GM12878 (cell line): ENCODE data around the gene CBY3. TPM values are rescaled to one million over a fixed set of nuclear protein-coding genes. Genes with fewer than 3 reads are reported as not detected.
A peak's percentile ranks its signal among the peaks of the same experiment; 100 is the strongest.
"Not testable (repeated sequence)": the region's sequence is repeated elsewhere in the genome, so short reads cannot be mapped to it uniquely, and the experiment has no call there.

ENCODE experiments used
- ATAC-seq: fragments of 200-7000 bp; cut with Tn5 transposase; 3 replicates; pipeline ENCODE4 v1.9.1; 2020; ENCODE audit warnings: mild to moderate bottlenecking, moderate library complexity
- BruUV-seq: library from RNA; stranded (reverse); fragments of 400-500 nt; replicated peaks from 2 replicates; lab custom pipeline; 2021; lab: Mats Ljungman, UMichigan
- CTCF ChIA-PET: fragments of 300-600 bp; sonication (Branson Sonifier 250); formaldehyde crosslinking; extraction: SDS; loops from one replicate; lab custom pipeline; 2021; ENCODE audit warnings: inconsistent platforms; lab: Yijun Ruan, JAX
- POLR2A ChIA-PET: fragments of 350-600 bp; formaldehyde crosslinking; extraction: SDS; loops from one replicate; lab custom pipeline; 2021; ENCODE audit warnings: inconsistent platforms; lab: Charles Lee
- RAD21 ChIA-PET: fragments of 300-600 bp; sonication (Branson Sonifier 250); formaldehyde crosslinking; loops from one replicate; lab custom pipeline; 2023; ENCODE audit warnings: antibody characterized with exemption; ENCODE audit not compliant: unreplicated experiment; lab: Charles Lee
- SMC1A ChIA-PET: fragments of 300-600 bp; sonication (Branson Sonifier 250); formaldehyde crosslinking; loops from one replicate; lab custom pipeline; 2023; ENCODE audit not compliant: unreplicated experiment, uncharacterized antibody; lab: Charles Lee
- DNase-seq: peaks from one replicate; pipeline ENCODE4 v3.0.0-alpha.2; 2011; ENCODE audit warnings: low read depth, low spot score
- FAIRE-seq: peaks from 3 replicates; lab custom pipeline; 2011; peaks lifted over from hg19 to GRCh38; lab: Jason Lieb, UNC
- H2AFZ ChIP-seq: 2 replicates; pipeline ENCODE4 v1.6.0; 2011; ENCODE audit warnings: low read depth, low read length, control low read depth; ENCODE audit not compliant: control insufficient read depth
- H3K27ac ChIP-seq: 2 replicates; pipeline ENCODE4 v1.5.1; 2011; ENCODE audit warnings: control low read depth; ENCODE audit not compliant: control insufficient read depth, insufficient read depth
- H3K27me3 ChIP-seq, 2 experiments: replicated peaks in 1 of 2; 2 replicates each; pipeline versions ENCODE4 v1.6.0 to v1.6.1; 2011; ENCODE audit warnings: low read length in 1 of 2; ENCODE audit not compliant: control insufficient read depth in 2 of 2, insufficient read depth in 2 of 2
- H3K36me3 ChIP-seq, 2 experiments: 2 replicates each; pipeline ENCODE4 v1.5.1; 2011; ENCODE audit warnings: low read length in 1 of 2; ENCODE audit not compliant: control insufficient read depth in 2 of 2, insufficient read depth in 2 of 2
- H3K4me1 ChIP-seq: 2 replicates; pipeline ENCODE4 v1.6.1; 2011; ENCODE audit warnings: mild to moderate bottlenecking, low read length, moderate library complexity, mixed read lengths; ENCODE audit not compliant: control insufficient read depth, insufficient read depth
- H3K4me2 ChIP-seq: 2 replicates; pipeline ENCODE4 v1.6.0; 2011; ENCODE audit warnings: control low read depth; ENCODE audit not compliant: control insufficient read depth, insufficient read depth
- H3K4me3 ChIP-seq: fragments of 200-600 bp; sonication (generic); 2 replicates; pipeline ENCODE4 v1.5.1; 2016
- H3K79me2 ChIP-seq: 2 replicates; pipeline ENCODE4 v1.6.0; 2011; ENCODE audit warnings: low read length; ENCODE audit not compliant: control insufficient read depth, insufficient read depth
- H3K9ac ChIP-seq: 2 replicates; pipeline ENCODE4 v1.8.0; 2011; ENCODE audit warnings: low read length, control low read depth, mixed read lengths; ENCODE audit not compliant: control insufficient read depth, insufficient read depth
- H3K9me3 ChIP-seq: replicated peaks from 3 replicates; pipeline ENCODE4 v1.5.1; 2011; ENCODE audit warnings: mild to moderate bottlenecking, low read length; ENCODE audit not compliant: control insufficient read depth, insufficient read depth
- H4K20me1 ChIP-seq: 2 replicates; pipeline ENCODE4 v1.6.0; 2011; ENCODE audit not compliant: control insufficient read depth, insufficient read depth
- CTCF ChIP-seq, 3 experiments: IDR thresholded peaks in 2 of 3; conservative IDR thresholded peaks in 1 of 3; 2 replicates each; pipeline ENCODE4 v1.5.1; 2011; ENCODE audit warnings: low read depth in 3 of 3, low read length in 3 of 3, mild to moderate bottlenecking in 3 of 3, control low read depth in 2 of 3, moderate library complexity in 2 of 3, inconsistent platforms in 1 of 3, mixed read lengths in 1 of 3; ENCODE audit not compliant: control insufficient read depth in 2 of 3, insufficient read depth in 1 of 3; ENCODE audit errors: extremely low read depth in 1 of 3
- DPF2 ChIP-seq: fragments of 450-650 bp; IDR thresholded peaks from 2 replicates; pipeline ENCODE4 v1.6.1; 2017; ENCODE audit warnings: mild to moderate bottlenecking
- NBN ChIP-seq: fragments of 450-650 bp; IDR thresholded peaks from 2 replicates; pipeline ENCODE4 v1.6.1; 2016
- NR2F1 ChIP-seq: fragments of 450-650 bp; conservative IDR thresholded peaks from 2 replicates; pipeline ENCODE4 v1.6.1; 2017; ENCODE audit warnings: mild to moderate bottlenecking
- POU2F2 ChIP-seq: IDR thresholded peaks from 3 replicates; pipeline ENCODE4 v1.6.1; 2011; ENCODE audit warnings: low read depth, mild to moderate bottlenecking, low read length, borderline replicate concordance
- RAD21 ChIP-seq: IDR thresholded peaks from 2 replicates; pipeline ENCODE4 v1.6.1; 2011; ENCODE audit warnings: mild to moderate bottlenecking, low read depth, low read length, moderate library complexity; ENCODE audit not compliant: insufficient read depth
- SMARCA5 ChIP-seq: fragments of 450-650 bp; IDR thresholded peaks from 2 replicates; pipeline ENCODE4 v1.6.1; 2017; ENCODE audit warnings: mild to moderate bottlenecking
- YY1 ChIP-seq: IDR thresholded peaks from 2 replicates; pipeline ENCODE4 v1.6.1; 2011; ENCODE audit warnings: low read depth, mild to moderate bottlenecking, low read length
- ZNF24 ChIP-seq: fragments of 450-650 bp; IDR thresholded peaks from 2 replicates; pipeline ENCODE4 v1.6.1; 2017; ENCODE audit warnings: antibody characterized with exemption, mild to moderate bottlenecking
- WGBS: methylation state at CpG from one replicate; pipeline ENCODE4 v1.1.6; 2016; ENCODE audit warnings: low lambda C conversion rate; ENCODE audit not compliant: insufficient replicate concordance, insufficient coverage; ENCODE audit errors: missing lambda C conversion rate; 5-methylcytosine and 5-hydroxymethylcytosine counted together
- in situ Hi-C: fragments of 300-500 bp; cut with MboI; formaldehyde crosslinking; loops from 9 replicates; pipeline ENCODE4 v1.14.3; 2018; ENCODE audit warnings: mixed read lengths
- intact Hi-C: fragments of 100-400 bp; cut with micrococcal nuclease; formaldehyde crosslinking; loops from one replicate; pipeline ENCODE4 v1.14.2; 2022; ENCODE audit not compliant: unreplicated experiment
- polyA plus RNA-seq, 11 experiments: library from polyadenylated mRNA; depleted of rRNA in 4 of 11; unstranded in 6 of 11; stranded (reverse) in 5 of 11; fragments of >200 nt; fragmentation: Nextera tagmentation in 4 of 11; fragmentation: Illumina TruSeq in 1 of 11; extraction: Ambion mirVana in 4 of 11; extraction: Trizol in 1 of 11; gene quantifications; 1 replicate in 1 of 11; 2 replicates in 10 of 11; pipeline versions ENCODE4 v1.2.1 to v1.2.3, GENCODE V29; 2011 to 2016; ENCODE audit warnings: inconsistent platforms in 2 of 11, missing spikeins in 2 of 11, low read depth in 1 of 11
- total RNA-seq, 4 experiments: library from RNA; depleted of rRNA in 3 of 4; stranded (reverse); fragments of >200 nt in 3 of 4; fragmentation: Illumina TruSeq in 1 of 4; extraction: Trizol in 1 of 4; gene quantifications; 2 replicates each; pipeline versions ENCODE4 v1.2.1 to v1.2.3, GENCODE V29; 2013 to 2021

CBY3 gene
- total and polyA plus RNA-seq, 10 of the 15 experiments (the other 5 are each of a cell fraction or from before 2014, with no cell fraction given), result 0.10 to 1.2 (median 0.47) TPM; not detected in 5

DNA sequence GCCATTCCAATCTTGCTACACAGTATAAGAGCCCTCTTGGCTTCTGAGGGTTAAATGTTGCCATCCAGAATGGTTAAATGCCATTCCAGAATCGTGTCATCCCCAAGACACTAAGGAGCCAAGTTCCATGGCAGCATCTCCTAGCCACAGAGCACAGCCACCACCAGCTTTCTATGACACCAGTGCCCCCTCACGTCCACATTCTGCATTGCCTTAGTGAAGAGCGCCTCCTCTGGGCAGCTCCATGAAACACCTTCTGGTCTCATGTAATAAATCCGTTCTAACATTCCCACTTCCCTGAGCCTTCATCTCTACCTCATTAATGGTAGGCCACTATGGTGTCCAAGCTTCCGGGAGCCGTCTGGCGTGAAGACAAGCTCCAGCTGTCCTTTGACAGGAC, 12.4 kb downstream of the CBY3 start:
- SMC1A ChIA-PET, result interaction anchor here (1.0 kb wide), 1 partner anchor 30 kb away, joined by 3 read pairs; no protein-coding TSS in a partner anchor
- RAD21 ChIA-PET, result interaction anchor here (1.1 kb wide), 1 partner anchor 45 kb away, joined by 4 read pairs; the partner anchor contains the start of gene HNRNPH1
- Histone ChIP-seq H3K9me3 (no peaks in the 10 kb centered on the region), H3K27ac (no peak overlapping the region), H4K20me1 (no peaks in the 10 kb centered on the region), H3K27me3 (no peaks in the 10 kb centered on the region), H3K4me1 (no peaks in the 10 kb centered on the region), H3K36me3 (peaks cover 0 to 2% of the 10 kb centered on the region in 2 experiments; a peak in 2 of 4 replicates), H3K4me2 (no peak overlapping the region), H3K4me3 (no peak overlapping the region), H3K9ac (no peak overlapping the region), H3K79me2 (no peaks in the 10 kb centered on the region), H2AFZ (no peak overlapping the region)
- POLR2A ChIA-PET, result interaction anchor here (0.6 kb wide), 1 partner anchor 9 kb away, joined by 7 read pairs; no protein-coding TSS in a partner anchor
- CTCF ChIA-PET, result interaction anchor here (0.8 to 2.0 kb wide), 3 partner anchors 9 to 75 kb away, joined by 3 to 6 read pairs (median 4); no protein-coding TSS in a partner anchor
- ATAC-seq (peak; percentile 90), DNase-seq (no peak), FAIRE-seq (peak; percentile 77)
- intact Hi-C loops, result no loop called here
- peak; percentile 28; the same call in 1 of the 3 replicates for TF ChIP-seq POU2F2
- peak; percentile 68 for TF ChIP-seq RAD21
- 0 out of 2 replicates have a peak, but pooled peaks have one; percentile 22 for TF ChIP-seq YY1
- 0 out of 2 replicates have a peak, but pooled peaks have one; percentile 44 for TF ChIP-seq SMARCA5
- no peak for TF ChIP-seq ZNF24
- peak; percentile 80 to 86 (median 82) for TF ChIP-seq CTCF (IDR thresholded peaks at IDR 0.05 in 2 of 3, conservative IDR thresholded peaks at IDR 0.05 in 1 of 3; ENCODE audit: control insufficient read depth in 2 of 3, extremely low read depth in 1 of 3, insufficient read depth in 1 of 3, low read depth in 3 of 3, low read length in 3 of 3)
- no peak for TF ChIP-seq NBN
- TF ChIP-seq NR2F1, result no peak
- no peak for TF ChIP-seq DPF2
- in situ Hi-C loops, result no loop called here
- BruUV-seq, result no TSS peak
- 80% methylated on average over 7 of the region's 7 CpGs for WGBS

- H3K79me2 ChIP-seq, H2AFZ ChIP-seq, H3K4me2 ChIP-seq, H3K27ac ChIP-seq, intact Hi-C loops, FAIRE-seq, H3K9ac ChIP-seq, H3K27me3 ChIP-seq, H3K36me3 ChIP-seq, ATAC-seq, DNase-seq, H3K4me1 ChIP-seq, H3K4me3 ChIP-seq, RAD21 ChIA-PET, BruUV-seq, H3K9me3 ChIP-seq, in situ Hi-C loops, H4K20me1 ChIP-seq: not testable (repeated sequence)
- ChIA-PET POLR2A (interaction anchor here (0.7 kb wide), 1 partner anchor 23 kb away, joined by 3 read pairs; no protein-coding TSS in a partner anchor), CTCF (interaction anchor here (0.7 kb wide), 1 partner anchor 17 kb away, joined by 5 read pairs; no protein-coding TSS in a partner anchor), SMC1A (interaction anchor here (0.7 to 1.2 kb wide), 3 partner anchors 42 to 132 kb away, joined by 3 read pairs; partner anchors contain the start of gene LTC4S)
- 91% methylated on average over 6 of the region's 6 CpGs for WGBS
These were observed 19.2 kb downstream of the CBY3 start for GRCh38 chr5:179661647-179662046.
